GM12878 (cell line): Measurements from ENCODE around the gene ARMS2.

Source experiments
- CBX5 ChIP-seq: sonication (generic); IDR thresholded peaks from 2 replicates; pipeline ENCODE4 v1.6.1; 2016; ENCODE audit warnings: low read depth, moderate library complexity, mild to moderate bottlenecking, inconsistent platforms
- POLR2A ChIP-seq: IDR thresholded peaks from 2 replicates; pipeline ENCODE4 v1.6.1; 2011; ENCODE audit warnings: low read depth, mild to moderate bottlenecking, low read length
- TF ChIP-seq, protein P1 (sequence below): IDR thresholded peaks from 2 replicates; pipeline ENCODE4 v1.6.1; 2012; ENCODE audit warnings: low read depth, low read length, improper control_type of control experiment

DNA sequence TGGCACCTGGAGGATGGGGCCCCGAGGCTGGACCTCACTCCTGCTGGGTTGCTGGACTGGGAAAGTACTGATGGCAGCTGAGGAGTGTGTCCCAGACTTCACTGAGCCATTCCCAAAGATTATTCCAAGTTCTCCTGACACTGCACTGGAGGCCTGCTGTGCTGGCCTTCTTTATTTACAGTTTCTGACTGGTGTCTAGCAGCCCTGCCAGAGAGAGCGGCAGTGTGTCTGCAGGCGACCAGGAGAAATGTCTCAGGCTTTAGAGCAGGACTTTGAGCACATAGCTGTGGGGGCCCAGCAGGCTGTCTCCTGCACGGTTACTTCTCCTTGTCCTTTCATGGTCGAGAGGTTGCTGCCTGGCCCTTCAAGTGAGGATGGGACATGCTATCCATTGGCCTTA, 23.0 kb downstream of the ARMS2 start:
- TF ChIP-seq, protein P1, sequence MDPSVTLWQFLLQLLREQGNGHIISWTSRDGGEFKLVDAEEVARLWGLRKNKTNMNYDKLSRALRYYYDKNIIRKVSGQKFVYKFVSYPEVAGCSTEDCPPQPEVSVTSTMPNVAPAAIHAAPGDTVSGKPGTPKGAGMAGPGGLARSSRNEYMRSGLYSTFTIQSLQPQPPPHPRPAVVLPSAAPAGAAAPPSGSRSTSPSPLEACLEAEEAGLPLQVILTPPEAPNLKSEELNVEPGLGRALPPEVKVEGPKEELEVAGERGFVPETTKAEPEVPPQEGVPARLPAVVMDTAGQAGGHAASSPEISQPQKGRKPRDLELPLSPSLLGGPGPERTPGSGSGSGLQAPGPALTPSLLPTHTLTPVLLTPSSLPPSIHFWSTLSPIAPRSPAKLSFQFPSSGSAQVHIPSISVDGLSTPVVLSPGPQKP = no peak
- TF ChIP-seq CBX5 (no peak), POLR2A (no peak)
